ENCODE data around the gene NINJ2. TPM values are rescaled to one million over a fixed set of nuclear protein-coding genes. Genes with fewer than 3 reads are reported as not detected.
A peak's percentile ranks its signal among the peaks of the same experiment; 100 is the strongest.

NINJ2 gene
- polyA plus RNA-seq, 3 donors = 32.9 to 92.7 (median 73.7) TPM

GRCh38 chr12:608413-608812 is 54.8 kb downstream of the NINJ2 start:
- peaks cover 80% of the 10 kb centered on the region for H3K4me1 Mint-ChIP-seq
- 91% methylated on average over 1 of the region's 3 CpGs for WGBS (ENCODE audit: insufficient coverage)
- Histone ChIP-seq H3K79me2 (ENCODE audit: insufficient read depth, low read length) (peaks cover 7% of the 10 kb centered on the region), H3K9ac (ENCODE audit: insufficient read depth, low read length, poor library complexity, severe bottlenecking) (no peak overlapping the region), H2AFZ (ENCODE audit: insufficient read depth, low read depth, low read length, poor library complexity, severe bottlenecking) (no peak overlapping the region), H3K9me3 (replicated peaks in 1 of 2; ENCODE audit: control insufficient read depth in 1 of 2, insufficient read depth in 1 of 2, low read length in 2 of 2) (no peaks in the 10 kb centered on the region), H3K4me2 (replicated peaks; ENCODE audit: extremely low read depth, low read length, poor library complexity, severe bottlenecking) (no peak overlapping the region), H3K27ac (ENCODE audit: low read depth in 1 of 2, low read length in 2 of 2) (peak overlapping the region in 1 of 2 donors; percentile 47), H3K27me3 (ENCODE audit: control insufficient read depth in 2 of 2, insufficient read depth in 2 of 2, low read length in 2 of 2) (no peaks in the 10 kb centered on the region), H3K4me3 (replicated peaks in 1 of 3; ENCODE audit: low read depth in 2 of 3, low read length in 3 of 3) (no peak overlapping the region), H4K20me1 (ENCODE audit: insufficient read depth, low read length) (no peaks in the 10 kb centered on the region), H3K4me1 (ENCODE audit: control insufficient read depth in 1 of 2, insufficient read depth in 2 of 2, low read length in 2 of 2) (peaks cover 76 to 83% of the 10 kb centered on the region in 2 donors), H3K36me3 (replicated peaks in 1 of 2; ENCODE audit: control insufficient read depth in 1 of 2, insufficient read depth in 2 of 2, low read length in 2 of 2) (no peaks in the 10 kb centered on the region)
- peaks cover 0 to 5% (median 0%) of the 10 kb centered on the region in 3 donors for H3K27me3 Mint-ChIP-seq (ENCODE audit: low read depth in 3 of 3)
- peaks cover 0 to 2% (median 0%) of the 10 kb centered on the region in 7 donors for H3K9me3 Mint-ChIP-seq
- peak overlapping the region in 4 of 7 donors; percentile 25 to 97 (median 64) for H3K27ac Mint-ChIP-seq
- TF ChIP-seq CTCF (IDR thresholded peaks at IDR 0.05) = no peak
- peaks cover 4 to 13% of the 10 kb centered on the region in 2 donors for H3K36me3 Mint-ChIP-seq
- DNase-seq = no peak
- H3K4me3 Mint-ChIP-seq = no peak overlapping the region
- intact Hi-C loops (cut with micrococcal nuclease) = loop anchor here in 1 of 2 donors (5.0 kb wide), 1 partner anchor 34 kb away; no protein-coding TSS in a partner anchor

GRCh38 chr12:607541-608001 is 55.7 kb downstream of the NINJ2 start:
- no peak for DNase-seq
- Histone ChIP-seq H3K9me3 (replicated peaks in 1 of 2; ENCODE audit: control insufficient read depth in 1 of 2, insufficient read depth in 1 of 2, low read length in 2 of 2) (no peaks in the 10 kb centered on the region), H3K27me3 (ENCODE audit: control insufficient read depth in 2 of 2, insufficient read depth in 2 of 2, low read length in 2 of 2) (no peaks in the 10 kb centered on the region), H3K4me1 (ENCODE audit: control insufficient read depth in 1 of 2, insufficient read depth in 2 of 2, low read length in 2 of 2) (peaks cover 68 to 75% of the 10 kb centered on the region in 2 donors), H3K4me3 (replicated peaks in 1 of 3; ENCODE audit: low read depth in 2 of 3, low read length in 3 of 3) (no peak overlapping the region), H3K36me3 (replicated peaks in 1 of 2; ENCODE audit: control insufficient read depth in 1 of 2, insufficient read depth in 2 of 2, low read length in 2 of 2) (no peaks in the 10 kb centered on the region), H3K9ac (ENCODE audit: insufficient read depth, low read length, poor library complexity, severe bottlenecking) (no peak overlapping the region), H3K4me2 (replicated peaks; ENCODE audit: extremely low read depth, low read length, poor library complexity, severe bottlenecking) (no peak overlapping the region), H2AFZ (ENCODE audit: insufficient read depth, low read depth, low read length, poor library complexity, severe bottlenecking) (no peak overlapping the region), H3K27ac (ENCODE audit: low read depth in 1 of 2, low read length in 2 of 2) (no peak overlapping the region), H3K79me2 (ENCODE audit: insufficient read depth, low read length) (peaks cover 7% of the 10 kb centered on the region), H4K20me1 (ENCODE audit: insufficient read depth, low read length) (no peaks in the 10 kb centered on the region)
- peaks cover 0 to 2% (median 0%) of the 10 kb centered on the region in 7 donors for H3K9me3 Mint-ChIP-seq
- TF ChIP-seq CTCF (IDR thresholded peaks at IDR 0.05) = no peak
- WGBS (ENCODE audit: insufficient coverage) = 20% methylated on average over 2 of the region's 5 CpGs
- peaks cover 74% of the 10 kb centered on the region for H3K4me1 Mint-ChIP-seq
- peaks cover 7 to 15% of the 10 kb centered on the region in 2 donors for H3K36me3 Mint-ChIP-seq
- peaks cover 0 to 4% (median 0%) of the 10 kb centered on the region in 3 donors for H3K27me3 Mint-ChIP-seq (ENCODE audit: low read depth in 3 of 3)
- peak overlapping the region in 5 of 7 donors; percentile 14 to 68 (median 55) for H3K27ac Mint-ChIP-seq
- H3K4me3 Mint-ChIP-seq = no peak overlapping the region
- intact Hi-C loops (cut with micrococcal nuclease) = loop anchor here in 1 of 2 donors (5.0 kb wide), 1 partner anchor 35 kb away; no protein-coding TSS in a partner anchor
